SK-N-SH treated with all-trans-retinoic acid at 6 μM for 48 hours (cell line): ENCODE data around the gene RNF111.

ENCODE experiments used
- ARNTL ChIP-seq: fragments of 450-650 bp; formaldehyde crosslinking; IDR thresholded peaks from 2 replicates; pipeline ENCODE4 v1.5.0; 2020; ENCODE audit warnings: low read depth, mild to moderate bottlenecking, moderate library complexity, borderline replicate concordance
- BACH2 ChIP-seq: fragments of 250-450 bp; sonication (Bioruptor Pico); IDR thresholded peaks from 2 replicates; pipeline ENCODE4 v1.9.0; 2021; ENCODE audit warnings: mild to moderate bottlenecking, borderline replicate concordance
- CREB5 ChIP-seq: fragments of 250-450 bp; sonication (Bioruptor Pico); IDR thresholded peaks from 2 replicates; pipeline ENCODE4 v1.5.1; 2020; ENCODE audit warnings: low read depth, mild to moderate bottlenecking, moderate library complexity
- ESRRG ChIP-seq: fragments of 250-450 bp; sonication (Bioruptor Pico); IDR thresholded peaks from 2 replicates; pipeline ENCODE4 v1.6.1; 2021; ENCODE audit warnings: mild to moderate bottlenecking
- PATZ1 ChIP-seq: fragments of 250-450 bp; sonication (Bioruptor Pico); IDR thresholded peaks from 2 replicates; pipeline ENCODE4 v1.8.0; 2020; ENCODE audit warnings: mild to moderate bottlenecking, moderate library complexity, borderline replicate concordance
- PPARA ChIP-seq: fragments of 250-450 bp; sonication (Bioruptor Pico); IDR thresholded peaks from 2 replicates; pipeline ENCODE4 v1.5.0; 2020; ENCODE audit warnings: mild to moderate bottlenecking, borderline replicate concordance
- RARB ChIP-seq: fragments of 250-450 bp; sonication (Bioruptor Pico); IDR thresholded peaks from 2 replicates; pipeline ENCODE4 v1.8.0; 2021; ENCODE audit warnings: mild to moderate bottlenecking, moderate library complexity
- SNAI2 ChIP-seq: fragments of 250-450 bp; sonication (Bioruptor Pico); IDR thresholded peaks from 2 replicates; pipeline ENCODE4 v1.5.0; 2020; ENCODE audit warnings: mild to moderate bottlenecking, moderate library complexity
- TCF4 ChIP-seq: fragments of 250-450 bp; sonication (Bioruptor Pico); IDR thresholded peaks from 2 replicates; pipeline ENCODE4 v1.8.0; 2021; ENCODE audit warnings: mild to moderate bottlenecking, moderate library complexity, borderline replicate concordance
- TOX ChIP-seq: fragments of 250-450 bp; sonication (Bioruptor Pico); IDR thresholded peaks from 2 replicates; pipeline ENCODE4 v1.8.0; 2021; ENCODE audit warnings: mild to moderate bottlenecking, moderate library complexity, borderline replicate concordance

- TF ChIP-seq PPARA (CRISPR knock-in tag) (no peak), ARNTL (CRISPR knock-in tag) (no peak), PATZ1 (no peak), BACH2 (CRISPR knock-in tag) (no peak), RARB (CRISPR knock-in tag) (no peak), SNAI2 (no peak), ESRRG (CRISPR knock-in tag) (no peak), CREB5 (CRISPR knock-in tag) (no peak), TCF4 (CRISPR knock-in tag) (no peak), TOX (no peak)
These were observed 155.8 kb downstream of the RNF111 start for GRCh38 chr15:59143281-59143680.
